Activated naive CD4-positive, alpha-beta T cell treated with anti-CD3 and anti-CD28 coated beads, Interleukin-2, amount 50 U/mL, for 16 hours (primary cell): Measurements from ENCODE around the gene RSPH6A.

Source experiments
- DNase-seq: peaks from one replicate; pipeline ENCODE4 v3.0.0-alpha.2; 2020

The RSPH6A gene

DNA sequence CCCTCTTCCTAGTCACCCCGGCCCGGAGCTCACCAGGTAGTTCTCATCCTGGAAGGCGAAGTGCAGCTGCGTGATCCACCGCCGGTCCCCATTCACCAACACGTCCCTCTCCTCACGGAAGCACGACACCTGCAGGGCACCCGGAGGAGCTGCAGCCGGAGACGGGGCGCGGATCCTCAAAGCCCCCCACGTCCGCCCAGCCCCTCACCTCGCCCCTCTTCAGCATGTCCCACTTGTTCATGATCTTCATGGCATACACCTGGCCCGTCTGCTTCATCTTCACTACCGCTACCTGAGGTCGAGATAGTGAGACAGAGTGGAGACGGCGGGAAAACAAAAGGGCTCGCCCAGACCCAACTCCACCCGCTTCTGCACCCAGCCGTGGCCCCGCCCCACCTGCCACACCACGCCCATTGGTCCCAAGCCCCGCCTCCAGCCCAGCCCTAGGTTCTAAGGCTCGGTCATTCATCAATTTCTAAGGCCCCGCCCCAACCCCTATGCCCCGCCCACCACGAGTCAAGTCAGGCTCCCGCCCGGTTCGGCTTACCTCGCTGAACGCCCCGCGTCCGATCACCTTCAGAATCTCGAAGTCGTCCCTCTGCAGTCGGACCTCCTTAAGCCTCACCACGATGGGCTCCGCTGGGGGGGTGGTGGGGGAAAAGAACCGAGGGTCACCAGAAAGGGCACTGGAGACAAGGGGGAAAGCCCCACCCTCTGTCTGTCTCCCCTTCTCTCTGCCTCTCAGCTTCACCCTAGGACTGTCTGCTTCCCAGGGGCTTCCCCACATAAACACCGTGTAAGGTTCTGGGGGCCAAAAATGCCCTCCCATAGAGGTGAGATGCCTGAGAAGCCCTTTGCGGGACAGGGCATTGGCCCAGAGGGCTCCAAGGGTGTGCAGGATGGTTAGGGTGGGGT lies 35.6 kb downstream of the RSPH6A start:
- peak; percentile 85 for DNase-seq

DNA sequence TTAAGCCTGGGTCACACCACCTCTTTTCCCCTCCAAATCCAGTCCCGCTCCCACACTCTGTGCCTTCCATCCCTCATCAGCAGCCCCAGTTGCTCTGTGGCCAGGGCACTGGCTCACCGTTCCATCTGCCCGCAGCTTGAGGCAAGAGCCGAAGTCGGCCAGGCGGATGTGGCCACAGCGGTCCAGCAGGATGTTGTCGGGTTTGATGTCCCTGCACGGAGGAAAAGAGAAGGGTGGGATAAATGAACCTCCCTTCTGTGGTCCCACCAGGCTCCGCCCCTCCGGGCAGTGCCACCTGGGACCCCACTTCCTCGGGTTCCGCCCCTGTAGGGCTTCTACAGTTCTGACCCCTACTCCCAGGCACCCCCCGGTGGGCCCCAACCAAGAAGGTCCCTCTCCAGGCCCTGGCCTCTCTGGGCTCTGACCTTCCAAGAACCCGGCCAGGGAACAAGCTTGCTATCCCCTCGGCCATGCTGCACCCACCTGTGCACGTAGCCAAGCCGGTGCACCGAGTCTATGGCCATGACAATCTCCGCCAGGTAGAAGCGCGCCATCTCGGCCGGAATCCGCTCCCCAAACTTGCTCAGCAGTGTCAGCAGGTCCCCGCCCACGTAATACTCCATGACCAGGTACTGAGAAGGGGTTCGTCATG lies 37.0 kb downstream of the RSPH6A start:
- no peak for DNase-seq

DNA sequence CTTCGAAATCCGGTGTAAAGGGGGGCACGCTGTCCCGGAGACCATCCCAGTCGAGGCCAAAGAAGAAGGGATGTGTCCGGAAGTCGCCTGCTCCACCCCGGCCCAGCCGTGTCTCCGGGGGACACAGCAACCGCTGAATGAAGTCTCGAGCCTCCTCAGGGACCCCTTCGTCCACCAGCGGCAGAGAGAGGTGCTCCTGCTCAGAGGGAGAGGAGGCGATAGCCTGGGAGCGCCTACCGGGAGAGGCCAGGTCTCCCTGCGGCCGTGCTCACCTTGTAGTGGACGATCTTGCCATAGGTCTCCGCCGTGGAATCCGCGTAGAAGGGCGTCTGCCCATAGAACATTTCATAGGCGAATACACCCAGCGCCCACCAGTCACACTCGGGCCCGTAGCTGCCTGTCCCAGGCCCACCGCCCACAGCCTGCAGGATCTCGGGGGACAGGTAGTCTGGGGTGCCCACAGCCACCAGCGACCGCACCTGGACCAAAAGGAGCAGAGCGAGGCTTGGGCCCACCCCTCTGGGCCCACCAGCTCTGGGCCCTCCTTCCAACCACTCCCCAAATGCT lies 37.6 kb downstream of the RSPH6A start:
- no peak for DNase-seq

DNA sequence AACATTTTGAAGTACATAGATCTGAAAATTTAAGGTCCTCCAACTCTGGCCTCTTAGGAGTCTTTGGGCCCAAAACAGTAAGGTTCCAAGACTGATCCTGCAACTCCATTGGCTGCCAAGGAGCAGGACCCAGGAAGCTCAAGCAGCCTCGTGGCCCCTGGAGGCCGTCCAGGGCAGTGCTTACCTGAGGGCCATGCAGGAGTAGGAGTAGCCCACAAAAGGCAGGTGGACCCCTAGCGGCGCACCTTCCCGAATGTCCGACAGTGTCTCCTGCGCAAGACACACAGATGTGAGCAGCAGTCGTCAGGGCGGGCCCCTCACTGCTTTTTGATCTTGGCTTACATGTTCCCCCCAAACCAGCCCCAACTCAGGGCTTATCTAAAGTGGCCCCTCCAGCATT lies 40.3 kb downstream of the RSPH6A start:
- DNase-seq, result no peak

DNA sequence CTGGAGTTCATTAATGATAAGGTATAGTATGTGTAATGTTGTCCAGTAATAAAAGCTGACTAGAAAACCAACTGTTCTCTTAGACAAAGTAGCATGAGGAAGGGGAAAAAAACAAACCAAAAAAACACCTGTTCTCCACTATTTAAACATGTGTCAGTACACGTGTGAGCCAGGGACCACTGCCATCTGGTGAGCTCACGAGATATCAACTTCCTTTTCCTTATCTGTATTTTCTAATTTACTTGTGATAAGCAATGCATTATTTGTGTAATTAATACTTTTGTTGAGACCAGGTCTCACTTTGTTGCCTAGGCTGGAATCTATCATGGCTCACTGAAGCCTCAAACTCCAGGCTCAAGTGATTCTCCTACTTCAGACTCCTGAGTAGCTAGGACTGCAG lies 41.7 kb downstream of the RSPH6A start:
- no peak for DNase-seq

DNA sequence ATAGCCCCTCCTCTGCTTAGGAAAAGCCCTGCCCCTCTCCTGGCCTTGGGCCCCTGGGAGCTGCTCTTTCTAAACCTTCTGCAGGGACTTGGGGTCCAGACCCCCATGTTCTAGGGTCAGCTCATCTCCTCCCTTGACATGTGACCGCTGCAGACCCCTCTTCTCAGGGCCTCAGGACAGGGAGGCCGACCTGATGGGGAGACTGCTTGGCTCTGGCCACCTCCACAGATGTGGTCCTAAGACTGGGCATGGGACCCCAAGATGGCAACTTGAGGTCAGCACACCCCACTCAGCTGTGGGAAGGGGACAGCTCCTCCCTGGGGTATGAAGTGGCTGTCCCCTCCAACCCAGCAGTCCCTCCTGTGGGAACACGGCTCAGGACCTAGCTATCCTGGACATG lies 42.2 kb downstream of the RSPH6A start:
- DNase-seq, result no peak

DNA sequence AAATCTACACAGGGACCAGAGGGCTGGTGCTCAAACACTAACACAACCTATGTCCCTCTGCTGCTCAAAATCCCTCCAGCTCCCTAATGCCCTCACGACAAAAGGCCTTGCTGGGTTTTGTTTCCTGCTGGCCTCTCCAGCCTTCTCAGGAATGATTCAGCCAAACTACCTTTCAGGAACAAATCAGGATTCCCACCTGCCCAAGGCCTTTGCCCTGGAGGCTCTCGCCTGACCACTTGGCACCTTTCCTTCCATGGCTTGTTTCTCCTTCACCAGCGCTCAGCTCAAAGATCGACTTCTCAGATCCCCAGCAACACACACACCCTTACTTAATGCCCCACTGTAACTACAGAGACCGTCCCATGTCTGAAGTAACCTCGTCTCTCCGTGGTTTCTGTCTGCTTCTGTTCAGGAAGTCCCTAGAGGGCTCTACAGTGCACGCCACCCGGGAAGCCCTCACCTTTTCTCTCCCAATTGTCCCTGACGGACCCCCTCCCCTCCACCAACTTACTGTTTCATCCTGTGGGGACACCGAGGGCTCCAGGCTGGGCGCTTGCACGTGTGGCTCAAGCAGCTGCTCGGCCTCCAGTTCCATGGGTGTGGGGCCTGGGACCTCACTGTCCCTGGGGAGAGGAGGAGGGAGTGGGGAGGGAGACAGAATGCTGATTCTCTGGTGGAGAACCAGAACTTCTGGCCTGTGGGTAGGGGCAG lies 42.8 kb downstream of the RSPH6A start:
- no peak for DNase-seq

DNA sequence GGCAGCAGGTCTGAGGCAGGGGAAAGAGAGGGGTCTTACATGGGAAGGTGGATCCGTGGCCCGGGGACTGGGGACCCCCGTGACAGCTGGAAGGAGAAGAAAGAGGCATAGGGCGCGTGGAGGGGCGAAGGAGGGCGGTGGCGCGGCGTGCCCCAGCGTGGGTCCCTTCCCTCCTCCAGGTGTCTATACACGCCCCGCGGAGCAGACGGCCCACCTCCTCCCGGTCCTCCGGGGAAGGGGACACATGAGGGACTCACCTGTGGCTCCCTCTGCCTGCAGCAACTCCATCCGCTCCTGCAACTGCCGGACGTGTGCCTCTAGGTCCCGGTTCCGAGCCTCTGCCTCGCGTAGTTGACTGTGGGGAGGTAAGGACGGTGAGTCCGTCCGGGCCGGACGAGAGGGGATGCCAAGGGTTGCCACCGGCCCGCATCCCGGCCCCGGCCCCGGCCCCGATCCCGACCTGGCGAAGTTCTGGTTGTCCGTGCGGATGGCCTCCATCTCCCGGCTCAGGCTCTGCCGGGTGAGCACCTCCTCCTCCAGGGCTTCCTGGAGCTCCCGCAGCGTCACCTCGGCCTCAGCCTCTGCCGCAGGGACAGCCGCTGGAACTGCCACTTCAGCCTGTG lies 43.7 kb downstream of the RSPH6A start:
- no peak for DNase-seq

DNA sequence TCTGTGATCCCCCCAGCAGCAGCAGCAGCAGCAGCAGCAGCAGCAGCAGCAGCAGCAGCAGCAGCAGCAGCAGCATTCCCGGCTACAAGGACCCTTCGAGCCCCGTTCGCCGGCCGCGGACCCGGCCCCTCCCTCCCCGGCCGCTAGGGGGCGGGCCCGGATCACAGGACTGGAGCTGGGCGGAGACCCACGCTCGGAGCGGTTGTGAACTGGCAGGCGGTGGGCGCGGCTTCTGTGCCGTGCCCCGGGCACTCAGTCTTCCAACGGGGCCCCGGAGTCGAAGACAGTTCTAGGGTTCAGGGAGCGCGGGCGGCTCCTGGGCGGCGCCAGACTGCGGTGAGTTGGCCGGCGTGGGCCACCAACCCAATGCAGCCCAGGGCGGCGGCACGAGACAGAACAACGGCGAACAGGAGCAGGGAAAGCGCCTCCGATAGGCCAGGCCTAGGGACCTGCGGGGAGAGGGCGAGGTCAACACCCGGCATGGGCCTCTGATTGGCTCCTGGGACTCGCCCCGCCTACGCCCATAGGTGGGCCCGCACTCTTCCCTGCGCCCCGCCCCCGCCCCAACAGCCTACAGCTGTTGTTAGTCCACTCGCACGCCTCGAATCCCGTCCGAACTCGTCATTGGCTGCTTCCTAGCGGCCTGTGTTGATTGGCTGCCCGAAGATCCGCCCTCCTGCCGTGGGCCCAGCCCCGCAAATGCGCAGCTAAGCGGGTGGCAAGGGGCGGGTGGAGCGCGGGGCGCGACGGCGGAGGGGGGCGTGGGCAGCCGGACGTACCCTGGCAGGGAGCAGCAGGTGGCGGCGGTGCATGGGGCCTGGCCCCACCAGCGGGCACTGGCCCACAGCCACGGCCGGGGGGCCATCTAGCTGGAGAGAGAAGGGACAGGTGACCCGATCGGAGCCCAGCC lies 44.7 kb downstream of the RSPH6A start:
- peak; percentile 91 for DNase-seq

DNA sequence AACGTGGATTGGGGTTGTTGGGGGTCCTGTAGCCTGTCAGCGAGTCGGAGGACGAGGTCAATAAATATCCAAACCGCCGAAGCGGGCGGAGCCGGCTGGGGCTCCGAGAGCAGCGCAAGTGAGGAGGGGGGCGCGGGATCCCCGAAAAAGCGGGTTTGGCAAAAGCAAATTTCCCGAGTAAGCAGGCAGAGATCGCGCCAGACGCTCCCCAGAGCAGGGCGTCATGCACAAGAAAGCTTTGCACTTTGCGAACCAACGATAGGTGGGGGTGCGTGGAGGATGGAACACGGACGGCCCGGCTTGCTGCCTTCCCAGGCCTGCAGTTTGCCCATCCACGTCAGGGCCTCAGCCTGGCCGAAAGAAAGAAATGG lies 45.3 kb downstream of the RSPH6A start:
- DNase-seq, result peak; percentile 63

DNA sequence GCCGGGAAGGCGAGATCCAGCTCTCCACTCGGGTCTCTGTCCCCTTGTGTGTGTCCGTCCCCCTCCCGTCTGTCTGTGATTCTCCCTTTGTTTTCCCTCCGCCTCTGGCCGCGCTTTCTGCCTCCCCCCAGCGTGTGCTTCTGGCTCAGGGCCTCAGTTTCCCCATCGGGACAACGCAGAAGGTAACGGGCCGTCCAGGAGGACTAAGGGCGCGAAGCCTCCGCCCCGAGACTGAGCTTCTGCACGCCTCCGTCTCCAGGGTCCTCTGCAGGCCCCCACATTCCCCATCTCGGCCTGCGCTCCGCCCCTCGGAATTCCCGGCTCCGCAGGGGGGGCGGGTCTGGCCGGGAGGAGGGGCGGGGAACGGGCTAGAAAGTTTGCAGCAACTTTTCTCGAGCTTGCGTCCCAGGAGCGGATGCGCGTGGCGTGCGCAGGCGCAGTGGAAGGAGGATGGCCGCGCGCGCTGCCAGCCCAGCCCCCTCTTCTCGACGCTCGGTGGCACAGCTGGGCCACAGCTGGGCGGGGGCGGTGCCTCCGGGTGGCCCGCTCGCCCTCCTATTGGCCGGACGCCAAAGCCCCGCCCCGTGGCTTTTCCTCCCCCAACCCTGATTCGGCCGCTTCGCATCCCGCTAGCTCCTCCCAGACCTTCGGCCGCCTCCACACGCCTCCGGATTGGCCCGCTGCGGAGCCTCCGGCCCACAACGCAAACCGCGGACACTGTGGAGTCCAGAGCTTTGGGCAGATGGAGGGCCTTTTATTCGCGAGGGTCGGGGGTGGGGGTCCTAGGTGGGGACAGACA lies 45.9 kb downstream of the RSPH6A start, which contains the start of gene SIX5:
TSS of gene SIX5 (minus strand) at position 269 of the 799 bp plus-strand sequence. CDS start 408 bp downstream, outside the sequence.
- DNase-seq, result peak; percentile 94

DNA sequence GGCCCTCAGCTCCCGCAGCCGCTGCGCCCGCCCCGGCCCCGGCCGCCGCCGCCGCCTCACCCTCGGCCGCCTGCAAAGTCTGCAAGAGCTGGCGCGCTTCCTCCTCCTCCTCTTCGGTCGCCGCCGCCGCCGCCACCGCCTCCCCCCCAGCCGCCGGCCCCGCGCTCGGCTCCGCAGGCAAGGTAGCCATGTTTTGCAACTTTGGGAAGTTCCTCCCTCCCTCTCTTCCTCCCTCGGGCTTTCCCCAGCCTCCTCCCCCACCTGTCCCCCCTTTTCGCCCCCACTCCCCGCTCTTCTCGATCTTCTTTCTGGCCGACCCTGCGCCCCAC lies 46.5 kb downstream of the RSPH6A start:
- peak; percentile 55 for DNase-seq

DNA sequence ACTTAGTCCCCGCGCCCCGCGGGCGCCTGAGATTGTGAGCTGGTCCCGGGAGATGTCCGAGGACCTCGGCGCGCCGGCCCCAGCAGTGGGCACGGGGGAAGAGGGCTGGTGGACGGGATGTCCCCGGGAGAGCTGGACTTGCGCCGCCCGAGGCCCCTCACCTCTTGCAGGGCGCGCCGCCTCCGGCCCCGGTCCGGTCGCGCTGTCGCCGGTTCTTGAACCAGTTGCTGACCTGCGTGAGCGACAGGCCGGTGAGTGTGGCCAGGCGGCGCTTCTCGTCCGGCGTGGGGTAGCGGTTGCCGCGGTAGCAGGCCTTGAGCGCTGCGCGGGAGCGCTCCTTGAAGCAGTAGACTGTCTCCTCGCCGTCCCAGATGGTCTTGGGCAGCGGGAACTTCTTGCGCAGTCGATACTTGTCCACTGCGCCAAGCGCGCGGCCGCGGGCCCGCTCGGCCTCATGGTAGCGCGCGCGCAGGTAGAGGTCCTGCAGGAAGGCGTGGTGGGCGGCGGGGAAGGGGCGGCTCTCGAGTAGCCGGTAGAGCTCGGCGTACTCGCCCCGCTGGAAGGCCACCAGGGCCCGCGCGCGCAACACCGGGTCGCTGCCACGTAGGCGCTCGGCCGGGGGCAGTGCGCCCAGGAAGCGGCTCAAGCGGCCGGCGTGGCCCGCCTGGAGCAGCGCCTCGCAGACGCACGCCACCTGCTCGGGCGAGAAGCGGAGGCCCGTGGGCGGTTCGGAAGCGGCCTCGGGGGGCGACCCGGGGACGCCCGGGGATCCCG lies 47.0 kb downstream of the RSPH6A start:
- no peak for DNase-seq

DNA sequence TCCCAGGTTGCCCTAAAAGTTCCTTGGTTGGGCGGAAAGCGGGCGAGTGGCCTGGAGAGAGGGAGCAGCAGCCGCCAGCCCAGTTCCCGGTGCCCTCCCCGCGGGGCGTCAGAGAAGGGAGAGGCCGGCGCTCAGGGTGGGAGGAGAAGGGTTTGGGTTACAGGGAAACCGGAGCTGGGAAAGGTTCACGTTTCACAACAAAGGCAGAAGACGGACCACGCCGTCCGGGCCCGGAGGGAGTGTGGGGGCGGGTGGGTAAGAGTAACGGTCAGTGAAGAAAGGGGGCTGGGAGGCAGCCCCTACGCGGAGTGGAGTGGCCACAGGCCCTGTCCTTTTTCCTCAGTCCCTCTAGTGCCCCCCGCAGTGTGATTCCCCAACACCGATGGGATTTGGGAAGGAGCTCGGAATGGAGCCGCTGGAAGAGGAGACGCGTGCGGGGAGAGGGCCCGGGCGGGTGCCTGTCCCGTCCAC lies 47.7 kb downstream of the RSPH6A start:
- DNase-seq, result no peak

DNA sequence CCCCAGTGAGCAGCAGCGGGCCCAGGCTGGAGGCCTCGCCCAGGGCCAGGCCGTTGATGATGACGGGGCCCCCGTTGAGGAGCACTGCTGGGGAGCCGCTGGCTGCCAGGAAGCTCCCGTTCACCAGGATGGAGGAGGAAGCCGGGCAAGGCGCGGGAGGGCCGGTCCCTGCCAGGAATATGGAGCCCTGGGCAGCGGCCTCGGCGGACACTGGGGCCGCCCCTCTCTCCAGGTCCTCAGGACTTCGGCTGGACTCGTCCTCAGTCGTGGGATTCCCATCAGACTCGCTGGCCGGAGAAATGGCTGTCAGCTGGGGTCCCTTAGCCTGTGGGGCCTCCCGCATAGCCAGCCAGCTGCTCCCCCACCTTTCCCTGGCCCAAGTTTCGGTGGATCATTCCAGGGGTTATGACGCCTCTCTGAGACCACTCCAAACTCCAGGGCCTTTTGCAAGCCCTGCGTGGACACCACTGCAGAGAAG lies 48.2 kb downstream of the RSPH6A start:
- DNase-seq, result no peak

DNA sequence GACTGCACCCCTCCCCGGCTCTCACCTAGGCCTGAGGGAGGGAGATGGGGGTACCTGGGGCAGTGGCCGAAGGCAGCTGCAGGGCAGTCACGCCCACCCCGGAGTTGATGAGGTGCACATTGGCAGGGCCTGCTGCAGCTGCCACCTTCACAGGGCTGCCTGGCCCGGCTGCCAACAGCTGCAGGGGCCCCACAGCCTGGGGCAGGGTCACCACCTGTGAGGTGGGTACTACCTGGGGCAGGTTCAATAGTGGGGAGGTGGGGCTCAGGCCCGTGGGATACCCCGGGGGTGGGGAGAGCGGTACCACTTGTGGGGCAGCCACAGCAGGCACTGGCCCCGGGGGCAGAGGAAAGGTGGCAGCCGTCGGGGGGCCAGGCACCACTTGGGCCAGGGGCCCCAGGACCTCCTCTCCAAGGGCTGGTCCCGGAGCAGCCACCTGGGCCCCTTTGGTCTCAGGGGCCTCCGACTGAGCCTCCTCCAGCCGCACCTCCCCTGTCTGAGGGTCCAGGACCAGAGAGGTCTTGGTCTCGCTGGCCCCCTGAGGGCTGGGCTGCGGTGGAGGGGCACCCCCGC lies 48.7 kb downstream of the RSPH6A start:
- DNase-seq, result no peak

DNA sequence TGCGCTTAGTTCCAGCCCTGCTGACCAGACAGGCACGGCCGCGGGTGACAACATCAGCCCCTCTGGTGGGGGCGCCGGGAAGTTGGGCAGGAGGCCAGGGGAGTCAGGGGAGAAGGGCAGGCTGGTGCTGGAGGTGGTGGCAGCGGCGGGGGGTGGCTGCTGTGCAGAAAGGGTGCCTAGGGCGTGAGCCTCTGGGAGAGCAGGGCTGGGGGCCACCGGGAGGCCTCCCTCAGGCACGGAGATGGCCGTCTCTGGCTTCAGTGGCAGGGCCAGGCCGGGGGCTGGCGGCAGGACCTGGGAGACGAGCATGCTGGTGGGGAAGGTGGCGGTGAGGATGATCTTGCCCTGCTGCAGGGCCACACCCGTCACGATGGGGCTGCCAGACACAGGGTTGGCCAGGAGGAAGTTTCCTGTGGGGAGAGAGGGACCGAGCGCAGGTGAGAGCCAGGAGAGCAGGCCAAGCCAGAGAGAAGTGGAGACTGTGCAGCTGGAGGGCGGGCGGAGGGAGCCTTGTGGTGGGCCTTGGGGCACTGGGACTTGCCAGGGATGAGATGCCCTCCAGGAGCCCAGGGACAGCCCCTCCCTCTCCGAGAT lies 49.3 kb downstream of the RSPH6A start:
- DNase-seq, result no peak

DNA sequence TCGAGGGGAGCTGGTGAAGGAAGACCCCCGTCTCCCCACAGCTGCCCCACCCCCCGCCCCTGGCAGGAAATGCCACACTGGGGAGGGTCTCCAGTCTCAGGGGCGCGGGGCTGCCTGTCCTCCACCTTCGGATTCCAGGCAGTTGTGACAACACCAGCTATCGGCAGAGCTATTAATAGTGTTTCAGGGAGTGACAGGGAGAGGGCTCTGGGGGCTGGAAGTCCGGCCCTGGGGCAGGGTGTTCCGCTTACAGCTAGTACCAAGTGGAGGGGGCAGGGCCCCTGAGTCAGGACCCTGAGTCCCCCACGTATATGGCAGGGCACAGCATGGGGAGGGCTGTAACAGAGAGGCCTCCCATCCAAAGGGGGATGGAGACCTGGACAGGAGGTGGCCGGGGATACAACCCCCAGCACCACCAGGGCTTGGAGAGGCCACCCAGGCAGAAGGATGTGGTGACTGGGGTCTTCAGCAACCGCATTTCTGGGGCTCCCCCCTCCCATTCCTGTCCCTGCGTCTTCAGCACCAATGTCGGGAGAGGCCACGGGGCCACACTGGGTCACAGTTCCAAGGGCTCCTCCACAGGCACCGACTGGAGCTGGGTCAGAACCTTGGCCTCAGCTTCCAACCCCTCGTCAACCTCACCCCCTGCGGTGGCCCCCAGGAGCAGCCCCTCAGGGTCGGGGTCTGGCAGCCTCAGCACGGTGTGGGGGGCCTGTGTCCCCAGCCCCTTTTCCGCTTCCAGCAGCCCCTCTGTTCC lies 50.0 kb downstream of the RSPH6A start:
- DNase-seq, result no peak
